Neuronal stem cell (in vitro differentiated cells): Measurements from ENCODE around the gene DUSP2.

ENCODE experiments used
- DNase-seq: peaks from one replicate; pipeline ENCODE4 v3.0.0-alpha.2; 2013; ENCODE audit warnings: low spot score
- H2AFZ ChIP-seq: one replicate; pipeline ENCODE4 v1.6.1; 2013; ENCODE audit warnings: mild to moderate bottlenecking, low read length, inconsistent platforms
- H2AK5ac ChIP-seq: 2 replicates; pipeline ENCODE4 v1.6.1; 2013; ENCODE audit warnings: low read depth, mild to moderate bottlenecking, inconsistent platforms, low read length, moderate library complexity, mixed read lengths
- H2BK120ac ChIP-seq: 2 replicates; pipeline ENCODE4 v1.6.1; 2013; ENCODE audit warnings: low read depth, mild to moderate bottlenecking, inconsistent platforms, low read length, moderate library complexity, mixed read lengths
- H2BK12ac ChIP-seq: one replicate; pipeline ENCODE4 v1.6.1; 2013; ENCODE audit warnings: low read length, inconsistent platforms
- H2BK15ac ChIP-seq: 2 replicates; pipeline ENCODE4 v1.6.1; 2013; ENCODE audit warnings: mild to moderate bottlenecking, low read length, inconsistent platforms, mixed read lengths
- H2BK5ac ChIP-seq: one replicate; pipeline ENCODE4 v1.6.1; 2013; ENCODE audit warnings: inconsistent platforms, mild to moderate bottlenecking, low read length, moderate library complexity
- H3K14ac ChIP-seq: one replicate; pipeline ENCODE4 v1.6.1; 2013; ENCODE audit warnings: low read length, inconsistent platforms
- H3K18ac ChIP-seq: 2 replicates; pipeline ENCODE4 v1.6.1; 2013; ENCODE audit warnings: low read length, inconsistent platforms
- H3K23ac ChIP-seq: 2 replicates; pipeline ENCODE4 v1.6.1; 2013; ENCODE audit warnings: low read depth, mild to moderate bottlenecking, mixed read lengths, low read length, inconsistent platforms; ENCODE audit not compliant: poor library complexity
- H3K27ac ChIP-seq: replicated peaks from 3 replicates; pipeline ENCODE4 v1.5.1; 2013; ENCODE audit warnings: low read length, inconsistent platforms
- H3K27me3 ChIP-seq, 3 experiments: 2 replicates each; pipeline ENCODE4 v1.6.1; 2013; ENCODE audit warnings: low read length in 3 of 3, mild to moderate bottlenecking in 2 of 3, inconsistent platforms in 1 of 3, low read depth in 1 of 3, mixed read lengths in 1 of 3, moderate library complexity in 1 of 3; ENCODE audit not compliant: control insufficient read depth in 3 of 3, insufficient read depth in 3 of 3
- H3K36me3 ChIP-seq, 2 donors: replicated peaks in 1 of 2; 2 replicates each; pipeline ENCODE4 v1.6.1; 2013; ENCODE audit warnings: low read length in 2 of 2; ENCODE audit not compliant: control insufficient read depth in 2 of 2, insufficient read depth in 2 of 2
- H3K4ac ChIP-seq: 2 replicates; pipeline ENCODE4 v1.6.1; 2013; ENCODE audit warnings: inconsistent platforms, mild to moderate bottlenecking, low read length, moderate library complexity
- H3K4me1 ChIP-seq, 2 donors: 1 replicate in 1 of 2; 2 replicates in 1 of 2; pipeline ENCODE4 v1.6.1; 2013; ENCODE audit warnings: low read length in 2 of 2, low read depth in 1 of 2; ENCODE audit not compliant: control insufficient read depth in 2 of 2, insufficient read depth in 1 of 2
- H3K4me2 ChIP-seq: one replicate; pipeline ENCODE4 v1.6.1; 2013; ENCODE audit warnings: mild to moderate bottlenecking, low read length, inconsistent platforms; ENCODE audit not compliant: insufficient read depth, poor library complexity, severe bottlenecking
- H3K4me3 ChIP-seq, 2 donors: 2 replicates each; pipeline ENCODE4 v1.5.1; 2013; ENCODE audit warnings: low read length in 2 of 2, mild to moderate bottlenecking in 2 of 2, inconsistent platforms in 1 of 2, moderate library complexity in 1 of 2
- H3K79me1 ChIP-seq: one replicate; pipeline ENCODE4 v1.6.1; 2013; ENCODE audit warnings: low read depth, mild to moderate bottlenecking, inconsistent platforms, low read length, moderate library complexity
- H3K9ac ChIP-seq: one replicate; pipeline ENCODE4 v1.6.1; 2013; ENCODE audit warnings: mild to moderate bottlenecking, low read depth, low read length, inconsistent platforms; ENCODE audit not compliant: poor library complexity
- H3K9me3 ChIP-seq, 2 donors: replicated peaks in 1 of 2; 2 replicates each; pipeline versions ENCODE3 to v1.6.1; 2013; ENCODE audit warnings: low read length in 2 of 2, mild to moderate bottlenecking in 2 of 2, inconsistent platforms in 1 of 2, low read depth in 1 of 2, mixed read lengths in 1 of 2, moderate library complexity in 1 of 2; ENCODE audit not compliant: control insufficient read depth in 2 of 2, insufficient read depth in 1 of 2
- H4K8ac ChIP-seq: one replicate; pipeline ENCODE4 v1.6.1; 2013; ENCODE audit warnings: low read depth, mild to moderate bottlenecking, inconsistent platforms, low read length, moderate library complexity
- H4K91ac ChIP-seq: one replicate; pipeline ENCODE4 v1.6.1; 2013; ENCODE audit warnings: low read length, low read depth, mild to moderate bottlenecking, inconsistent platforms; ENCODE audit not compliant: poor library complexity
- WGBS, 2 donors: extraction: QIAGEN DNeasy Blood & Tissue Kit; methylation state at CpG; one replicate each; pipeline ENCODE4 v1.1.7; 2013; ENCODE audit warnings: missing lambda C conversion rate in 2 of 2, mixed read lengths in 1 of 2; ENCODE audit not compliant: insufficient read length in 2 of 2, insufficient replicate concordance in 1 of 2; ENCODE audit errors: extremely low coverage in 2 of 2; 5-methylcytosine and 5-hydroxymethylcytosine counted together

DUSP2 gene

DNA sequence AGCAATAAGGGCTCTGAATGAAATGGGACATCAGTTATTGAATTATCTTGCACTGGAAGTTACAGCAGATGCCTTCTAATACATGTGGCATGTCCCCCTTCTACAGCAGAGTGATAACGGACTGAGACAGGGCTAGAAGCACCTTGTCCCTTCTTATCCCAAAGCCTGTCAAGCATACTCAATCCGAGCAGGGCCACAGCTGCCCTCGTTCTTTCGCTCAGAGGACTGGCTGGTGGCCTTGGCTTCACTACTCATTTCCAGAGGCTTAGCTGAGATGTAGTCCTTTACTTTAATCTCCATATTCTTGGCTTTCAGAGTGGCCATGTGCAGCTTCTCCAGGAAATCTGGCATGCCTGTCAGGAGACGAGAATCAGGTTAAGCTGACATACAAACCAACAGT is 41.3 kb upstream of the DUSP2 start:
- Histone ChIP-seq H2AK5ac (no peak overlapping the region), H2BK12ac (no peak overlapping the region), H3K9ac (no peak overlapping the region), H3K27me3 (no peaks in the 10 kb centered on the region), H3K18ac (no peak overlapping the region), H3K9me3 (no peaks in the 10 kb centered on the region), H3K4me1 (no peaks in the 10 kb centered on the region), H2AFZ (no peak overlapping the region), H4K91ac (no peak overlapping the region), H3K4me3 (no peak overlapping the region), H2BK120ac (no peak overlapping the region), H3K36me3 (peaks cover 30 to 74% of the 10 kb centered on the region in 2 donors), H3K4ac (no peak overlapping the region), H3K27ac (no peak overlapping the region), H2BK5ac (no peak overlapping the region), H4K8ac (no peak overlapping the region), H3K23ac (no peak overlapping the region), H2BK15ac (no peak overlapping the region), H3K14ac (no peak overlapping the region), H3K79me1 (peaks cover 2% of the 10 kb centered on the region), H3K4me2 (no peak overlapping the region)
- no peak for DNase-seq
- WGBS, 2 donors = no CpG with 5 or more reads among the region's 5 CpGs

DNA sequence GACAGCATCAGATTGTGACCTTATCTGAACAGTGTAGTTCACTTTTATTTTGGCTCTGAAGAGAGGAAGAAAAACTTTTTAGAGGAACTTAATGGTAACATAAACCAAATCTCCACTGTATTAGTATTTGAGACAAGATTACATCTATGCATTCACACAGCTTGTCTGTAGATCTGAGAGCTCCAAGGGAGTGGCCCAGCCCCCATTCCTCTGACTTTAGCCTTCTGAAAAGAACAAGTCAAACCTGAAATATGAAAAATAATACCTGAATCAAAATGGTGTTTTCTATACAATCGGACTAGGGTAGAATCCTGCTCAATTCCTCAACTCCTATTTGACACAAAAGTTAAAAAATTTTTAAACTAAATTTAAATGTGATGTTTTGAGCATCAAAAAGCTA is 40.3 kb upstream of the DUSP2 start:
- Histone ChIP-seq H2BK15ac (no peak overlapping the region), H2BK12ac (no peak overlapping the region), H2BK120ac (no peak overlapping the region), H3K4me2 (no peak overlapping the region), H3K14ac (no peak overlapping the region), H3K9ac (no peak overlapping the region), H3K23ac (no peak overlapping the region), H3K27ac (no peak overlapping the region), H2AK5ac (no peak overlapping the region), H4K91ac (no peak overlapping the region), H4K8ac (no peak overlapping the region), H3K79me1 (peaks cover 2% of the 10 kb centered on the region), H3K27me3 (no peaks in the 10 kb centered on the region), H2AFZ (no peak overlapping the region), H3K4ac (no peak overlapping the region), H3K9me3 (no peaks in the 10 kb centered on the region), H2BK5ac (no peak overlapping the region), H3K4me3 (no peak overlapping the region), H3K36me3 (peaks cover 25 to 64% of the 10 kb centered on the region in 2 donors), H3K4me1 (no peaks in the 10 kb centered on the region), H3K18ac (no peak overlapping the region)
- DNase-seq = no peak
- no CpG with 5 or more reads among the region's 1 CpG for WGBS, 2 donors

DNA sequence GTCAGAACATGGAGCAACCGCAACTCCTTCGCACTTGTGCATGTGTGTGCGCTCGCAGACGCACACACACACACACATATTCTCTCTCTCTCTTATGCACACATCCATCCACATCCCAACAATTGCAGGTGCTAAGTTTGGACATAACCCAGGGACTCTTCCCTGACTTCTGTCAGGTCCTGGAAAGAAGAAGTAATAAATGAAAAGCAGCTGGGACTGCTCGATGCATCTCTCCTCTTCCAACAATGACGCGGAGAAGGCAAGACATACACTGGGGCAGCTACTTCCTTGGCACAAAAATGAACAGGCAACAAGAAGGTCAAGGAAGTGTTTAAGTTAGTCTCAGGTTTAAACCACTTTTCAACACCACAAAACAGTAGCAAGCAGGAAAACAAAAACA is 39.7 kb upstream of the DUSP2 start:
- Histone ChIP-seq H3K4me1 (no peaks in the 10 kb centered on the region), H3K4me3 (no peak overlapping the region), H3K27ac (no peak overlapping the region), H4K91ac (no peak overlapping the region), H2AK5ac (no peak overlapping the region), H3K27me3 (no peaks in the 10 kb centered on the region), H3K4me2 (no peak overlapping the region), H3K36me3 (peaks cover 25 to 58% of the 10 kb centered on the region in 2 donors), H4K8ac (no peak overlapping the region), H3K4ac (no peak overlapping the region), H2BK120ac (no peak overlapping the region), H3K23ac (no peak overlapping the region), H2AFZ (no peak overlapping the region), H3K79me1 (peaks cover 2% of the 10 kb centered on the region), H2BK12ac (no peak overlapping the region), H3K9ac (no peak overlapping the region), H3K9me3 (no peaks in the 10 kb centered on the region), H3K18ac (no peak overlapping the region), H2BK15ac (no peak overlapping the region), H2BK5ac (no peak overlapping the region), H3K14ac (no peak overlapping the region)
- no peak for DNase-seq
- WGBS, 2 donors = no CpG with 5 or more reads among the region's 8 CpGs

DNA sequence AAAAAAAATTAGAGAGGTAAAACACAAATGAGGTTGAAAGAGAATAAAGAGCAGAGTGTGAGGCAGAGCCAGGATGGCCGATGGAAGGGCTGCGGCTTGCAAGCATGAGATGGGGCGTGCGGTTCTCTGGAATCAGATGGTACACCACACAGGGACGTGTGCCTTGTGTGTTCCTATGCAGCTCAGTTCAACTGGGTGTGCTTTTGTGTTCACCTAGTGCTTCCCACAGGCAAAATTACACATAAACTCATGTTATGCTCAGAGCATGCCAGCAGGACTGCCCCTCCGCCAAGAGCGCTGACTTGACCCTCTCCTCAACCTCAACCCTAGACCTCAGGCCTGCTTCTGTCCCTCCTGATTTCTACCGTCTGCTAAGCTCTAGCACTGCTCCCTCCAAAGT is 38.9 kb upstream of the DUSP2 start:
- H4K91ac ChIP-seq = no peak overlapping the region
- DNase-seq = no peak
- H3K4me3 ChIP-seq = no peak overlapping the region
- H3K36me3 ChIP-seq = peaks cover 24 to 50% of the 10 kb centered on the region in 2 donors
- H2BK12ac ChIP-seq = no peak overlapping the region
- H3K4ac ChIP-seq = no peak overlapping the region
- no peak overlapping the region for H3K9ac ChIP-seq
- no peak overlapping the region for H3K4me2 ChIP-seq
- H3K9me3 ChIP-seq = no peaks in the 10 kb centered on the region
- no peak overlapping the region for H3K27ac ChIP-seq
- no peak overlapping the region for H2AK5ac ChIP-seq
- no peak overlapping the region for H2BK15ac ChIP-seq
- no peak overlapping the region for H4K8ac ChIP-seq
- no peak overlapping the region for H3K23ac ChIP-seq
- no CpG with 5 or more reads among the region's 8 CpGs for whole genome bisulfite sequencing, 2 donors
- no peak overlapping the region for H2BK5ac ChIP-seq
- H3K18ac ChIP-seq = no peak overlapping the region
- no peak overlapping the region for H2AFZ ChIP-seq
- no peak overlapping the region for H2BK120ac ChIP-seq
- H3K27me3 ChIP-seq = no peaks in the 10 kb centered on the region
- H3K14ac ChIP-seq = no peak overlapping the region
- no peaks in the 10 kb centered on the region for H3K4me1 ChIP-seq
- peaks cover 2% of the 10 kb centered on the region for H3K79me1 ChIP-seq
